Measurements from ENCODE around the gene RAD1. TPM values are rescaled to one million over a fixed set of nuclear protein-coding genes. Genes with fewer than 3 reads are reported as not detected.

RAD1 gene
- total RNA-seq = 10 to 100 TPM in 3 of 4 donors, 1 to 10 TPM in 1; 7.8 to 21.2 (median 18.1) TPM

DNA sequence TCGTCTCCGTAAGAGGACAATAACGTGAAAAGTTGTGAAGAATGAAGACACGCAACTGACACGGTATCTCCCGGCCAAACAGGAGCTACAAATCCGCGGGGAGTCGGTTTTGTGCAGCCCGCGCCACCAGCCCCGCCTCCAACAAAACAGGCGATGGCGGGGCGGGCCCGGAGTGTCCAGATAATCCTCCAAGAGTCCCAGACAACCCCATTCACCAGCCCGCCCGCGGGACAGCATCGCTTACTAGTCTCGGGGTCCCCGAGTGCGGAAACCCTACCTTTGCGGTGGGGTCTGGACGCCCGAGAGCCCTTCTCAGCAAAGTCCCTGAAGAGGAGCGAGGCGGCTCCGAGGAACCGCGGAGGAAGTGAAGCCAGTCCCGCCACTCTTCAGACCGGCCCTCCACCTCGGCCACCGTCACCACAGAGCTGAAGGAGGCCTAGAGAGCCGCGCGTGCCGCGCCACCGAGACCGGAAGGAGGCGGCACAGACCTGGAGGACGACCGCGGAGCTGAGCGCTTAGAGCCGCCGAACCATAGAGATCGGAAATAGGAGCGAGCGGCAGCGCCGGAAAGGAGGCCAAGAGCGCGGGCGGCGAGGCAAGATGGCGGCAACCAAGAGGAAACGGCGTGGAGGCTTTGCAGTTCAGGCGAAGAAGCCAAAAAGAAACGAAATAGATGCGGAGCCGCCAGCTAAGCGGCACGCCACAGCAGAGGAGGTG is at the start of gene RAD1, which contains the start of gene BRIX1:
Gene RAD1, minus strand, starts transcription at position 366 of the 717 bp plus-strand sequence. CDS start 612 bp downstream, outside the sequence.
Gene BRIX1, plus strand, starts transcription at position 573 of the 717 bp plus-strand sequence. Its CDS starts 28 bp downstream, at position 601.
- H3K27ac ChIP-seq = peak within 1 kb of the TSS; percentile 78 to 92 (median 84)
- H3K9me3 ChIP-seq = no peaks in the 10 kb centered on the region
- peak within 1 kb of the TSS; percentile 74 to 96 (median 88) for H3K4me3 ChIP-seq
- H3K4me1 ChIP-seq = peaks cover 20 to 23% of the 10 kb centered on the region in 2 donors
- TF ChIP-seq, protein P1, sequence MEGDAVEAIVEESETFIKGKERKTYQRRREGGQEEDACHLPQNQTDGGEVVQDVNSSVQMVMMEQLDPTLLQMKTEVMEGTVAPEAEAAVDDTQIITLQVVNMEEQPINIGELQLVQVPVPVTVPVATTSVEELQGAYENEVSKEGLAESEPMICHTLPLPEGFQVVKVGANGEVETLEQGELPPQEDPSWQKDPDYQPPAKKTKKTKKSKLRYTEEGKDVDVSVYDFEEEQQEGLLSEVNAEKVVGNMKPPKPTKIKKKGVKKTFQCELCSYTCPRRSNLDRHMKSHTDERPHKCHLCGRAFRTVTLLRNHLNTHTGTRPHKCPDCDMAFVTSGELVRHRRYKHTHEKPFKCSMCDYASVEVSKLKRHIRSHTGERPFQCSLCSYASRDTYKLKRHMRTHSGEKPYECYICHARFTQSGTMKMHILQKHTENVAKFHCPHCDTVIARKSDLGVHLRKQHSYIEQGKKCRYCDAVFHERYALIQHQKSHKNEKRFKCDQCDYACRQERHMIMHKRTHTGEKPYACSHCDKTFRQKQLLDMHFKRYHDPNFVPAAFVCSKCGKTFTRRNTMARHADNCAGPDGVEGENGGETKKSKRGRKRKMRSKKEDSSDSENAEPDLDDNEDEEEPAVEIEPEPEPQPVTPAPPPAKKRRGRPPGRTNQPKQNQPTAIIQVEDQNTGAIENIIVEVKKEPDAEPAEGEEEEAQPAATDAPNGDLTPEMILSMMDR (IDR thresholded peaks at IDR 0.05 in 4 of 5, conservative IDR thresholded peaks at IDR 0.05 in 1 of 5) = peak in 1 of 5 experiments; percentile 38
- TF ChIP-seq POLR2A (IDR thresholded peaks at IDR 0.05) = peak; percentile 44 to 53
- H3K36me3 ChIP-seq = peaks cover 0 to 31% of the 10 kb centered on the region in 2 donors
- ATAC-seq = peak; percentile 98 to 99
- in situ Hi-C loops (cut with MboI; ENCODE audit: low sequenced_read_pairs in 4 of 4) (loop anchor here in 2 of 4 donors (25.0 kb wide), 1 partner anchor 903 kb away; the partner anchor contains the start of gene AMACR (in 2 of the 2)), intact Hi-C loops (cut with DNase I; ENCODE audit: low total_unique reads) (loop anchor here (1.0 to 5.0 kb wide), 2 partner anchors 14 to 908 kb away; partner anchors contain the start of genes AMACR and DNAJC21)
- DNase-seq = peak; percentile 93 to 95
- no peaks in the 10 kb centered on the region for H3K27me3 ChIP-seq

DNA sequence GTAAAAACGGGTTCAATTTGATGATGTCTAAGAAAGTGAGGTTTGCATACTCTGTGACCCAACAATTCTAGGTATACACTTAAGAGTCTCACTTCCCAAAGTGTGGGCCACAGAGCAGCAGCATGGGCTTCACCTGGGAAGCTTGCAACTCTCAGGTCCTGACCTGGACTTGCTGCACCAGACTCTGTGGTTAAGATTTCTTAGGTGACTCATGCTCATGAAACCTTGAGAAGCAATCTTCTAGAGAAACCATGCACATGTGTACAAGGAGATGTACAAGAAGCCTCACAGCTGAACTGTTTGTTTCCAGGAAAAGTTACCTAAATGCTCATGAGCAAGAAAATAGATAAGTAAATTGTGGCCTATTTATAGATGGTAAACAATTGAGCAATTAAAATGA is 44.0 kb upstream of the RAD1 start:
- Histone ChIP-seq H3K4me3 (no peak overlapping the region), H3K4me1 (no peaks in the 10 kb centered on the region), H3K9me3 (no peaks in the 10 kb centered on the region), H3K36me3 (peaks cover 0 to 13% of the 10 kb centered on the region in 2 donors), H3K27ac (no peak overlapping the region), H3K27me3 (no peaks in the 10 kb centered on the region)
- in situ Hi-C loops (cut with MboI; ENCODE audit: low sequenced_read_pairs in 4 of 4) (no loop called here), intact Hi-C loops (cut with DNase I; ENCODE audit: low total_unique reads) (no loop called here)
- no peak for ATAC-seq
- no peak for DNase-seq
- TF ChIP-seq, protein P1 (IDR thresholded peaks at IDR 0.05 in 4 of 5, conservative IDR thresholded peaks at IDR 0.05 in 1 of 5) = no peak
- no peak for TF ChIP-seq POLR2A (IDR thresholded peaks at IDR 0.05)

- H3K4me3 ChIP-seq = no peak overlapping the region
- H3K4me1 ChIP-seq = no peaks in the 10 kb centered on the region
- peaks cover 0 to 25% of the 10 kb centered on the region in 2 donors for H3K36me3 ChIP-seq
- TF ChIP-seq, protein P1 (IDR thresholded peaks at IDR 0.05 in 4 of 5, conservative IDR thresholded peaks at IDR 0.05 in 1 of 5) = peak in 1 of 5 experiments; percentile 28
- no peak for TF ChIP-seq POLR2A (IDR thresholded peaks at IDR 0.05)
- no peaks in the 10 kb centered on the region for H3K9me3 ChIP-seq
- in situ Hi-C loops (cut with MboI; ENCODE audit: low sequenced_read_pairs in 4 of 4) (no loop called here), intact Hi-C loops (cut with DNase I; ENCODE audit: low total_unique reads) (no loop called here)
- no peak for ATAC-seq
- no peak overlapping the region for H3K27ac ChIP-seq
- no peak for DNase-seq
- H3K27me3 ChIP-seq = no peaks in the 10 kb centered on the region
Measured at GRCh38 chr5:34957857-34958690, 42.8 kb upstream of the RAD1 start.

DNA sequence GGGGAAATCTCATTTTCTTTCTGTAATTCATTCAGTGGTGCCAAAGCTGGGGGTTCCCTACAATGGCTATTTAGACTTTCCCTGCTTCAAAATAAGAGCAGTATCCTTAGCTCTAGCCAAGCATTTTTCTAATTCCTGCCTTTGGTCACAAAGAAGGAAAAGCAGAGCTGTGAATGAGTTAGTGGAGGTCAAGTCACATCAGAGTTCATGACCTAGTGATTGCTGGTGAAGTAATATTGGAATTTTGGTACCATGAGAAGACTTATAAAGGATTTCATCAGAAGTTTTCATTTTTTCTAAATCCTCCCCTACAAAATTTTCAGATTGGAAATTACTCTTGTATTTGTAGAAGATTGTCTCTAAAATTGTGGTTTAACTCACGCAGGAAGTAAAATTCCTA is 42.0 kb upstream of the RAD1 start:
- peaks cover 0 to 30% of the 10 kb centered on the region in 2 donors for H3K36me3 ChIP-seq
- no peaks in the 10 kb centered on the region for H3K9me3 ChIP-seq
- no peak for DNase-seq
- H3K27me3 ChIP-seq = no peaks in the 10 kb centered on the region
- intact Hi-C loops (cut with DNase I; ENCODE audit: low total_unique reads) (no loop called here), in situ Hi-C loops (cut with MboI; ENCODE audit: low sequenced_read_pairs in 4 of 4) (no loop called here)
- no peaks in the 10 kb centered on the region for H3K4me1 ChIP-seq
- no peak for ATAC-seq
- TF ChIP-seq POLR2A (IDR thresholded peaks at IDR 0.05) = no peak
- TF ChIP-seq, protein P1 (IDR thresholded peaks at IDR 0.05 in 4 of 5, conservative IDR thresholded peaks at IDR 0.05 in 1 of 5) = no peak
- H3K27ac ChIP-seq = no peak overlapping the region
- no peak overlapping the region for H3K4me3 ChIP-seq

Data from gastrocnemius medialis (tissue), 4 donors.